HL-60/S4 treated with phorbol 12-myristate 13-acetate at 8.2 ng/mL for 4 days and 3 days (cell line): ENCODE results near the gene SLC9A1.
"Not testable (repeated sequence)": the region's sequence is repeated elsewhere in the genome, so short reads cannot be mapped to it uniquely, and the experiment has no call there.

Experiments used
- in situ Hi-C: fragments of 300-500 bp; cut with MboI; formaldehyde crosslinking; loops from 2 replicates; pipeline ENCODE4 v1.15.0; 2022; ENCODE audit warnings: low sequenced_read_pairs

The SLC9A1 gene

GRCh38 chr1:27135541-27136235 lies 19.2 kb downstream of the SLC9A1 start:
- in situ Hi-C loops, result no loop called here

- in situ Hi-C loops, result no loop called here
Observed at GRCh38 chr1:27133991-27134390, 20.9 kb downstream of the SLC9A1 start.

- in situ Hi-C loops, result no loop called here
Observed at GRCh38 chr1:27133158-27133557, 21.8 kb downstream of the SLC9A1 start.

GRCh38 chr1:27132624-27133023 lies 22.3 kb downstream of the SLC9A1 start:
- in situ Hi-C loops, result no loop called here

GRCh38 chr1:27132147-27132546 lies 22.8 kb downstream of the SLC9A1 start:
- in situ Hi-C loops, result no loop called here

GRCh38 chr1:27130798-27131197 lies 24.1 kb downstream of the SLC9A1 start:
- in situ Hi-C loops, result no loop called here

- in situ Hi-C loops, result no loop called here
Observed at GRCh38 chr1:27129225-27129624, 25.7 kb downstream of the SLC9A1 start.

GRCh38 chr1:27127419-27127818 lies 27.5 kb downstream of the SLC9A1 start:
- in situ Hi-C loops, result no loop called here

- in situ Hi-C loops, result no loop called here
Observed at GRCh38 chr1:27126391-27126790, 28.5 kb downstream of the SLC9A1 start.

- in situ Hi-C loops, result not testable (repeated sequence)
Observed at GRCh38 chr1:27125125-27125524, 29.8 kb downstream of the SLC9A1 start.

- in situ Hi-C loops, result no loop called here
Observed at GRCh38 chr1:27124405-27124804, 30.5 kb downstream of the SLC9A1 start.

GRCh38 chr1:27122652-27123051 lies 32.3 kb downstream of the SLC9A1 start:
- in situ Hi-C loops, result no loop called here

GRCh38 chr1:27120854-27121253 lies 34.1 kb downstream of the SLC9A1 start:
- in situ Hi-C loops, result no loop called here

- in situ Hi-C loops, result no loop called here
Observed at GRCh38 chr1:27118440-27118689, 36.6 kb downstream of the SLC9A1 start.

GRCh38 chr1:27117733-27118439 lies 37.0 kb downstream of the SLC9A1 start:
- in situ Hi-C loops, result no loop called here

- in situ Hi-C loops, result no loop called here
Observed at GRCh38 chr1:27116697-27117096, 38.2 kb downstream of the SLC9A1 start.

- in situ Hi-C loops, result no loop called here
Observed at GRCh38 chr1:27116232-27116631, 38.7 kb downstream of the SLC9A1 start.

- in situ Hi-C loops, result no loop called here
Observed at GRCh38 chr1:27114546-27114945, 40.4 kb downstream of the SLC9A1 start.

GRCh38 chr1:27113861-27114260 lies 41.1 kb downstream of the SLC9A1 start:
- in situ Hi-C loops, result no loop called here

GRCh38 chr1:27111626-27112573 lies 43.0 kb downstream of the SLC9A1 start:
- in situ Hi-C loops, result no loop called here

- in situ Hi-C loops, result loop anchor here (10.0 kb wide), 1 partner anchor 176 kb away; no protein-coding TSS in a partner anchor
Observed at GRCh38 chr1:27109103-27109822, 45.7 kb downstream of the SLC9A1 start.
